GM08714 (cell line): Measurements from ENCODE around the gene FZD8.

Source experiments
- H3K4me3 ChIP-seq: fragments of 200-500 bp; sonication (Bioruptor generic); 2 replicates; pipeline ENCODE4 v1.5.1; 2014; ENCODE audit warnings: mild to moderate bottlenecking, low read length, inconsistent platforms
- ZNF274 ChIP-seq: IDR thresholded peaks from 2 replicates; pipeline ENCODE4 v1.6.1; 2012; ENCODE audit warnings: mild to moderate bottlenecking, low read depth, low read length

FZD8 gene

DNA sequence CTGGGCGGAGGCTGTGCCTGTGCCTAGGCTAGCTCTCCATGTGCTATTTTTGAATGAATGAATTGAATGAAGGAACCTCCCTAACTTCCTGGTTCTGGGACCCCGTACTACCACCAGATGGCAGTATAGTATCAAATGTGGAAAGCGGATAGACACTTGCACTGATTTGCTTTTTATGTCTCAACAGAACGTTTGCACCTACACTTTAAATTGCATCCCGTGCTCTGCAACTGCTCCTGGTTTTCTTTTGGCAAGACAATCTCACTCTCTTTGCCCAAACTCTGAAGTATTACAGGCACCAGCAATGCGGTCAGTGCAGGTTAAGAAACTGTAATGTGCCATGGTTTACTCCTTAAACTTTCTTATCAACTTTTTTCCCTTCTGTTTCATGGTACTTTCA lies 6.5 kb downstream of the FZD8 start:
- no peak overlapping the region for H3K4me3 ChIP-seq
- TF ChIP-seq ZNF274 = no peak

DNA sequence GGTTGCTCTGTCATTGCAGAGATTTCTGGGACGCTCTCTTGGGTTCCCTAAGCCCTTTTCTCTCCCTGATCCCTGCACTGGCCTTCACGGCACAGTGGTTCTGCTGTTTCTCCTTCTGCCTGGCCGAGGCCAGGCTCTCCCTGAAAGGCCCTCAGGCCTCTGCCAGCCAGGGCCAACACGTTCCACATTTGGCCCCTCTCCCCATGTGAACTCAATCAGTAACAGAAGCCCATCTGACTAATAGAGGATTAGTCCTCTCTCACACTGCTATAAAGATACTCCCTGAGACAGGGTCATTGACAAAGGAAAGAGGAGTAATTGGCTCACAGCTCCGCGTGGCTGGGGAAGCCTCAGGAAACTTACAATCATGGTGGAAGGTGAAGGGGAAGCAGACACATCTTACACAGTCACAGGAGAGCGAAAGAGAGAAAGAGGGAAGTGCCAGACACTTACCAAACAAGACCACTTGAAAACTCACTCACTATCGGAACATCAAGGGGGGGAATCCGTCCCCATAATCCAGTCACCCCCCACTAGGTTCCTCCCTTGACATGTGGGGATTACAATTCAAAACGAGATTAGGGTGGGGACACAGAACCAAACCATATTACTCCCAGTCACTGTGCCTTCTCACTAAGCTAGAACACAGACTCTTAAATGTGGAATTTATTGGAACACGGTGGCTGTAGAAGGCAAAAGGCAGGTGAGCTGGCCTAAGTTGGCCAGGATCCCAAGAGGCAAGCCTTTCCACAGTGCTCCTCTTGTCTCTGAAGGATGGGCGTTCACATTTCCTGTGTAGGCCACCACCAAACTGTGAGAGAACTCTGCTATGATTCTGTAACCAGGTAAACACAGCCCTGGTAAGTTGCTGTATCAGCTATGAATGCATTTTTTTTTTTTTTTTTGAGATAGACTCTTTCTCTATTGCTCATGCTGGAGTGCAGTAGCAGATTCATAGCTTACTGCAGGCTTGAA lies 8.8 kb downstream of the FZD8 start:
- H3K4me3 ChIP-seq = no peak overlapping the region
- TF ChIP-seq ZNF274 = no peak

DNA sequence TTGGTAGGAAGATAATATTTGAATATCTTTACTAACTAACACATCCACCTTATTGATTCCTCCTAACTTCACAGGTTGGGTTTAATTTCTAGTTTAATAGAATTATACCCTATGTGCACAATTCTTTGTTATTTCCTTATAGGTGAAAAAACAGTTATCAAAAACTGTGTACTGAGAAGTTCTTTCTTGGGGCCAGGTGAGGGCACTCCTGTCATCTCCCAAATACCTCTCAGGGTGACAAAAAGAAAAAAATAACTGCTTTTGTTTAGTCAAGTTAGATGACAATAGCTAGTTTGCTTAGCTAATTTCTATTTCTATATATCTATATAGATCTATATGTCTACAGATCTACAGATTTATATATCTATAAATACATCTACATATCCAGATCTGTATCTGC lies 10.1 kb downstream of the FZD8 start:
- TF ChIP-seq ZNF274 = no peak

DNA sequence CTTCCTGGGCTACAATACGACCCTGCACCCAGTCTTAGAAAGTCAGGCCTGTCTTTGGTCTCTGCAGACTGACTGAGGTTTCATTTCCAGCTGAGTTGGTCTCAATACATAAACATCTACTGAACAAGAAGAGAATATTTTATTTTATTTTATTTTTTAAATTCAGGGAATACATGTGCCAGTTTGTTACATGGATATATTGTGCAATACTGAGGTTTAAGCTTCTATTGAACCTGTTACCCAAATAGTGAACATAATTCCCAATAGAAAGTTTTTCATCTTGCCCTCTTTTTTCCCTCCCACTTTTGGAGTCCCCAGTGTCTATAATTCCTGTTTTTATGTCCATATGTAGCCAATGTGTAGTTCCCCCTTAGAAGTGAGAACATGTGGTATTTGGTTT lies 10.7 kb downstream of the FZD8 start:
- no peak overlapping the region for H3K4me3 ChIP-seq
- no peak for TF ChIP-seq ZNF274

More for the DNA sequence above, 10.1 kb downstream of the FZD8 start:
- H3K4me3 ChIP-seq = no peak overlapping the region

DNA sequence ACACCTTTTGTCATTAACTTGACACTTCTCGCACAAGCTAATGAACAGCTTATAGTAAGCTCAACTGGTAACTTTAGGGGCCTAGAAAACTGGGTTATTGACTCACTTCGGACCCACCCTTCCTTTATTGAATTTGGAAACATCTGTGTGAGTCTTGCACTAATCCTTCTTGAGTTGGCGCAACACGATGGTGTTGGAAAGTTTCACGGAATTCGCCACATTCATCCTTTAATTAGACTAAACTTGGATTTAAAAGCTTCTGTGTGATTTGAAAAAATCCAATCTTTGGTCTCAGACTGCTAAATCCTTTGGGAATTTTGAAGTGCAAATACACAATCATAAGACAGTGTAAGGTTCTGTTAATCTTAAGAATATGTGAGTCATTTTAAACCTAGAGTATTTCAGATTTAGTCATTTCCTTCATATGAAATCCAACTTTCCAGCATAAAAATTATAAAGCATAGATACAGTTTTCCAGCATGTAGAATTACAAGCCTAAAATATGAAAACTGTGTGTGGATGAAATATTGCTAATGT lies 15.1 kb downstream of the FZD8 start:
- no peak for TF ChIP-seq ZNF274
- no peak overlapping the region for H3K4me3 ChIP-seq

DNA sequence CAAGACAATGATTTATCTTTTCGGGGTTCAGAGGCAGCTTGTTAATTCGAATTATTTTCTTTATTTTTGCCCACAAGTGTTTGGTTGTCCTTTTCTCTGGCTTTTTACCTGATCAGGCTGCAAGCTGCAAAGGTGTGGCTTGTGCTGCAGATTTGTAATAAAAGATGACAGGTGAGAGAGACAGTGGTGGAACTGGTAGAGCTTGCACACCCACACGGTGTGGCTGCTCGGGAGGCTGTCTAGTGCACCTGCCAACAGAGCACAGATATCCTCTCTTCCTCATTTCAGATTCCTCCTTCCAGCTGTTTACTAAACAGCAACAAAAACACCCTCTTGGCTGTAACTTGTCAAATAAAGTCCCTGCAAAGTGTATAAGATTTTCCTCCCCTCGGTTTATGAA lies 27.8 kb downstream of the FZD8 start:
- no peak for TF ChIP-seq ZNF274

DNA sequence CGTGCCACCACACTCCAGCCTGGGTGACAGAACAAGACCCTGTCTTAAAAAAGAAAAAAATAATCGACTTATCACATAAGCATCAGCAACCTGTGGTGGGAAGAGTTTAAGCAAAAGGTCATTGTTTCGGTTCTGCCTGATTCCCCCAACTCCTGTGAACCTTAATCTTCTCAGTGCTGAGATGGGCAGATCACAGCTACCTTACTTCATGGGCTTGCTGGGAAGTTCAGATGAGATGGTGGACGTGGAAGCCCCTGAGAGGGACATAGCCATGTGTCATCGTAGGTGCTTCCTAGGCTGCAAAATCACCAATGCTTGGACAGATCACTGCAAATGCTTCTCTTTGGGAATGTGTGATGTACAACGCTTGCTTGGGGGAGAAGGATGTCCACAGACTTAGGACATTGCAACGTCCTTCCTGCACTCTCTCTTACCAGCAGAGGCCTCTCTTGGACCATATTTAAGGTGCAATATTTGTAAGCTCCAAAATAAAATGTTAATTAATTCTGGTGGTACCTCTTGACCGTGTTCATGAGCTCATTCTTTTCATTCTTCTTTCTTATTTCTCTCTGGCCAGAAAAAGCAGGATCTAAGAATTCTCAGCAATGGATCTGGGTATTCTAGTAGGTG lies 28.4 kb downstream of the FZD8 start:
- H3K4me3 ChIP-seq = no peak overlapping the region

More for the DNA sequence above, 27.8 kb downstream of the FZD8 start:
- H3K4me3 ChIP-seq = no peak overlapping the region

DNA sequence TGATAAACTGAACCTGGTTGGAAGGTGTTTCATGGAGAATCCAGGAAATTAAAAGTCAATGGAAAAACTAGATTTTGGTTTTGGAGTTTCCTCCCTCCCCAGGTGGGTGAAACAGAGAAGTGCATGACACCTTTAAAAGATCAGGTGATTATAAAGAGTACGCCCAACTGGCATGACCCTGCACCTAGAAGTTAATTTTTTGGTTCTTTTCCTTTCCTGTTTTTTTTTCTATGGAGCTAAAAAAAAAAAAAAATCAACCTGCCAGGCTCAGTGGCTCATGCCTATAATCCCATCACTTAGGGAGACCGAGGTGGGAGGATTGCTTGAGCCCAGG lies 29.0 kb downstream of the FZD8 start:
- TF ChIP-seq ZNF274 = no peak

More for the DNA sequence above, 28.4 kb downstream of the FZD8 start:
- no peak for TF ChIP-seq ZNF274

DNA sequence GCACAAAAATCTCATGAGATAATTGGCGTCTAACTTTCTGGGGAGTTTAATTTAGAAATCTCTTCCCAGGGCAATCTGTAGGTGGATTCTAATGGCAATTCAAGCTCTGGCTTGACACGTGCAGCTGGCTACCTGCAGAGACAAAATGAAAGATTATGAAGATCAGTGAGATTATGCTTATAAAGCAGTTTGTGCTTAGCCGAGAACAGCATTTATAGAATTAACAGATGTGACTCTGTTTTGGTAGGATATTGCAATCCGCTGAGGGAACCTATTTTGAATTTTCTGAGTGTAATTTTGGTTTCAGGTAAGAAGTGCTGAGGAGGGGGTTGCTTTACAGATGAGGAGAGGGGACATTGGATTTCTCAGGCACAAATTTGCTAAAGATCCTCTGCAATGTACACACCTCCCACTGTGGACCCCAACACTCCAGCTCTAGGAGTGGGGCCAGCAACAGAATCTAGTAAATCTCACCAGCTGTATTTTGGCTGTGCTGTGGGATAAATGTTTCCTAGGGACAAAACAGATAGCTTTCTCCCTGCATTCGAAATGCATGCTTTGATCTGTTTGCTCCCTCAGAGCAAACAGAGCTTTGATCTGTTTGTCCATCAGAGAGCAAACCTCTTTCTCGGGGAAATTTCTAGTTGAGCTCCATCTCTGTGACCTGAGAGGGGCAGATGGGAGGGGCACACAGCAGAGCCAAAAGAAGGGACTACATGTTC lies 29.6 kb downstream of the FZD8 start:
- TF ChIP-seq ZNF274 = no peak

More for the DNA sequence above, 29.0 kb downstream of the FZD8 start:
- H3K4me3 ChIP-seq = no peak overlapping the region

DNA sequence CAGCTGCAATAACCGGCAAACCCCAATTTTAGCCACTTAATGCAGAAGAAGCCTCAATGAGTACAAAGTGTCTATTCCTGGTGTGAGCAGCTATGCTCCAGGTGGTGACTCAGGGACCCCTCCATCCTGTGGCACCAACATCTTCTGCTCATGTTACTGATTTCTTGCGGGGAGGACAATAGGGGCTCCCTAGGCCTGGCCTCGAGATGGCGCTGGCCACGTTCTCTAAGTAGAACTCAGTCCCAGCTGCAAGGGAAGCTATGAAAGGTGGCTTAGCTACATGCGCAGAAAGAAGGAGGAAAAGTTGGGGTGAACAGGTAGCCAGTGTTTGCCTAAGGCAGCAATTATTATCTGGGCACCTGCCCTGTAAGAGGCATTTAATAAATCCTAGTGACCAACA lies 30.3 kb downstream of the FZD8 start:
- no peak overlapping the region for H3K4me3 ChIP-seq
- no peak for TF ChIP-seq ZNF274

More for the DNA sequence above, 29.6 kb downstream of the FZD8 start:
- H3K4me3 ChIP-seq = no peak overlapping the region

DNA sequence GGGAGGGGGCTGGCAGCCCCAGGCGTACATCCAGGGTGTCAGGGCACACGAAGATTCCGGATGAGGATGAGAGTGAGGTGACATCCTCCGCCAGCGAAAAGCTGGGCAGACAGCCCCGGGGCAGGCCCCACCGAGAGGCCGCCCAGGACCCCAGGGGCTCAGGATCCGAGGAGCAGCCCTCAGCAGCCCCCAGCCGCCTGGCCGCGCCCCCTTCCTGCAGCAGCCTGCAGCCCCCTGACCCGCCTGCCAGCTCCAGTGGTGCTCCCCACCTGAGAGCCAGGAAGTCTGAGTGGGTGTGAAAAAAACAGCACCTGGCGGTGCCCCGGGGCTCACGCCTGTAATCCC lies 33.8 kb downstream of the FZD8 start:
- no peak for TF ChIP-seq ZNF274
- H3K4me3 ChIP-seq = peak overlapping the region; percentile 18; the same call in 1 of the 2 replicates

DNA sequence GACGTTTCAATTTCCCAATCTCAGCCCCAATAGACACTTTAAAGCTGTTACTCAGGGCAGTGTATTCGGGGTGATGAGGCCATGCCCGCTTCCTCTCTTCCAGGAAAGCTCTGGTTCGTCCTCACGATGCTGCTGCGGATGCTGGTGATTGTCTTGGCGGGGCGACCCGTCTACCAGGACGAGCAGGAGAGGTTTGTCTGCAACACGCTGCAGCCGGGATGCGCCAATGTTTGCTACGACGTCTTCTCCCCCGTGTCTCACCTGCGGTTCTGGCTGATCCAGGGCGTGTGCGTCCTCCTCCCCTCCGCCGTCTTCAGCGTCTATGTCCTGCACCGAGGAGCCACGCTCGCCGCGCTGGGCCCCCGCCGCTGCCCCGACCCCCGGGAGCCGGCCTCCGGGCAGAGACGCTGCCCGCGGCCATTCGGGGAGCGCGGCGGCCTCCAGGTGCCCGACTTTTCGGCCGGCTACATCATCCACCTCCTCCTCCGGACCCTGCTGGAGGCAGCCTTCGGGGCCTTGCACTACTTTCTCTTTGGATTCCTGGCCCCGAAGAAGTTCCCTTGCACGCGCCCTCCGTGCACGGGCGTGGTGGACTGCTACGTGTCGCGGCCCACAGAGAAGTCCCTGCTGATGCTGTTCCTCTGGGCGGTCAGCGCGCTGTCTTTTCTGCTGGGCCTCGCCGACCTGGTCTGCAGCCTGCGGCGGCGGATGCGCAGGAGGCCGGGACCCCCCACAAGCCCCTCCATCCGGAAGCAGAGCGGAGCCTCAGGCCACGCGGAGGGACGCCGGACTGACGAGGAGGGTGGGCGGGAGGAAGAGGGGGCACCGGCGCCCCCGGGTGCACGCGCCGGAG lies 34.4 kb downstream of the FZD8 start:
- peak overlapping the region; percentile 18; the same call in 1 of the 2 replicates for H3K4me3 ChIP-seq
- TF ChIP-seq ZNF274 = no peak

DNA sequence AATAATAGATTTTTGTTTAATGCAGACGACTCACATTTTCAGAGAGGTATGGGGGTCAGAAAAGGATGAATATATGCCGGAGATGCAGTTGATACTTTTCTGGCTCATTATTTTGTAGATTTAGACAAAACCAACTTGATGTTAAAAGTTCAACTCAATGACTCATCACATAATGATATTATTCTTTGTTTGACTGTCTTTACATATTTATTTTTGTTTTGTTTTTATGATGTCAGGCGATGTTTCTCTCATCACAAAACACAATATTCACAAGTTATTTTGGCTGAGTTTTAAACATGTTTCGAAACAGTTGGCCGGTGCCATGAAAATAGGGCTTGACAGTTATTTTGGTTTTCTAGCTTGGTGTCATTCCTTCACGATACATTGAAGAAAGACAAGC lies 35.7 kb downstream of the FZD8 start:
- H3K4me3 ChIP-seq = no peak overlapping the region
- no peak for TF ChIP-seq ZNF274
